ENCODE measurements around the gene SKOR1. TPM values are rescaled to one million over a fixed set of nuclear protein-coding genes. Genes with fewer than 3 reads are reported as not detected.

SKOR1 gene
- total and polyA plus RNA-seq, 9 donors, result 0.05 to 1.2 (median 0.88) TPM

GRCh38 chr15:67781061-67781460 is 44.2 kb upstream of the SKOR1 start:
- Histone ChIP-seq H3K27me3 (no peaks in the 10 kb centered on the region), H3K36me3 (no peaks in the 10 kb centered on the region), H3K4me3 (no peak overlapping the region), H3K4me1 (ENCODE audit: insufficient read depth) (no peaks in the 10 kb centered on the region), H3K9me3 (no peaks in the 10 kb centered on the region), H3K27ac (no peak overlapping the region)
- 92 to 96% (median 94%) methylated on average over 3 of the region's 3 CpGs for WGBS, 3 donors
- TF ChIP-seq CTCF (IDR thresholded peaks at IDR 0.05) (no peak), EP300 (IDR thresholded peaks at IDR 0.05) (no peak), POLR2A (IDR thresholded peaks at IDR 0.05) (no peak)
- intact Hi-C loops (cut with DNase I), result no loop called here
- DNase-seq, result no peak

GRCh38 chr15:67781907-67782690 is 43.2 kb upstream of the SKOR1 start:
- no peak for DNase-seq
- Histone ChIP-seq H3K27me3 (no peaks in the 10 kb centered on the region), H3K9me3 (no peaks in the 10 kb centered on the region), H3K4me1 (ENCODE audit: insufficient read depth) (no peaks in the 10 kb centered on the region), H3K27ac (no peak overlapping the region), H3K4me3 (no peak overlapping the region), H3K36me3 (no peaks in the 10 kb centered on the region)
- 71 to 80% (median 76%) methylated on average over 10 of the region's 10 CpGs for WGBS, 3 donors
- TF ChIP-seq EP300 (IDR thresholded peaks at IDR 0.05) (no peak), CTCF (IDR thresholded peaks at IDR 0.05) (no peak), POLR2A (IDR thresholded peaks at IDR 0.05) (no peak)
- intact Hi-C loops (cut with DNase I), result no loop called here

GRCh38 chr15:67782691-67782991 is 42.7 kb upstream of the SKOR1 start:
- TF ChIP-seq CTCF (IDR thresholded peaks at IDR 0.05) (no peak), EP300 (IDR thresholded peaks at IDR 0.05) (no peak), POLR2A (IDR thresholded peaks at IDR 0.05) (no peak)
- 67 to 72% (median 68%) methylated on average over 7 of the region's 7 CpGs for WGBS, 3 donors
- no peaks in the 10 kb centered on the region for H3K36me3 ChIP-seq
- no peaks in the 10 kb centered on the region for H3K27me3 ChIP-seq
- H3K4me1 ChIP-seq (ENCODE audit: insufficient read depth), result no peaks in the 10 kb centered on the region
- no peak overlapping the region for H3K4me3 ChIP-seq
- intact Hi-C loops (cut with DNase I), result no loop called here
- no peak overlapping the region for H3K27ac ChIP-seq
- no peak for DNase-seq
- H3K9me3 ChIP-seq, result no peaks in the 10 kb centered on the region

GRCh38 chr15:67783303-67783702 is 42.0 kb upstream of the SKOR1 start:
- no peaks in the 10 kb centered on the region for H3K9me3 ChIP-seq
- no peaks in the 10 kb centered on the region for H3K4me1 ChIP-seq (ENCODE audit: insufficient read depth)
- no peaks in the 10 kb centered on the region for H3K27me3 ChIP-seq
- H3K27ac ChIP-seq, result no peak overlapping the region
- no peak for DNase-seq
- H3K36me3 ChIP-seq, result no peaks in the 10 kb centered on the region
- TF ChIP-seq POLR2A (IDR thresholded peaks at IDR 0.05) (no peak), CTCF (IDR thresholded peaks at IDR 0.05) (no peak), EP300 (IDR thresholded peaks at IDR 0.05) (no peak)
- no peak overlapping the region for H3K4me3 ChIP-seq
- 90 to 96% (median 93%) methylated on average over 7 of the region's 7 CpGs for WGBS, 3 donors
- intact Hi-C loops (cut with DNase I), result no loop called here
